Mucosa of descending colon (tissue), 3 donors: ENCODE measurements around the gene PRKAR1B. TPM values are rescaled to one million over a fixed set of nuclear protein-coding genes. Genes with fewer than 3 reads are reported as not detected.

ENCODE experiments used
- ATAC-seq: fragments of 200-7000 bp; cut with Tn5 transposase; one replicate; pipeline ENCODE4 v1.9.1; 2020; ENCODE audit warnings: mild to moderate bottlenecking, moderate library complexity
- DNase-seq, 3 donors: peaks; one replicate each; pipeline ENCODE4 v3.0.0-alpha.2; 2020
- H3K36me3 ChIP-seq: fragments of 200-600 bp; one replicate; pipeline ENCODE4 v1.8.0; 2021; ENCODE audit warnings: low read depth, mild to moderate bottlenecking
- H3K4me1 ChIP-seq: fragments of 200-600 bp; one replicate; pipeline ENCODE4 v1.8.0; 2021; ENCODE audit warnings: low read depth, mild to moderate bottlenecking
- H3K4me3 ChIP-seq: fragments of 200-600 bp; one replicate; pipeline ENCODE4 v1.8.0; 2021; ENCODE audit warnings: mild to moderate bottlenecking
- H3K9me3 ChIP-seq: fragments of 200-600 bp; one replicate; pipeline ENCODE4 v1.8.0; 2021; ENCODE audit warnings: mild to moderate bottlenecking
- intact Hi-C, 2 donors: fragments of 100-400 bp; cut with DNase I in 1 of 2; cut with micrococcal nuclease in 1 of 2; formaldehyde crosslinking; loops; one replicate each; pipeline versions ENCODE4 v1.11.0 to v1.11.1; 2022; cut with DNase I, micrococcal nuclease
- total RNA-seq, 3 donors: library from RNA; stranded (reverse); fragmentation: NEBNext Ultra II Directional in 2 of 3; extraction: Animal tissue kit (Norgen Biotek cat#: 25700) in 2 of 3; gene quantifications; one replicate each; pipeline versions ENCODE4 v1.2.1 to v1.2.4, GENCODE V29; 2021 to 2023
- TF ChIP-seq, protein P1 (sequence below): fragments of 200-600 bp; IDR thresholded peaks from one replicate; pipeline ENCODE4 v1.8.0; 2022; ENCODE audit warnings: antibody characterized with exemption, mild to moderate bottlenecking
- donor health status: DM: no; HTN: no; CAD: no; lungs with moderate emphysema.
- donor health status: DM: no; HTN: no; CAD: no.
- donor health status: DM: no; HTN: yes; CAD: no.

PRKAR1B gene
- total RNA-seq, 3 donors from 2014 or later = 10.1 to 24.5 (median 24.4) TPM

DNA sequence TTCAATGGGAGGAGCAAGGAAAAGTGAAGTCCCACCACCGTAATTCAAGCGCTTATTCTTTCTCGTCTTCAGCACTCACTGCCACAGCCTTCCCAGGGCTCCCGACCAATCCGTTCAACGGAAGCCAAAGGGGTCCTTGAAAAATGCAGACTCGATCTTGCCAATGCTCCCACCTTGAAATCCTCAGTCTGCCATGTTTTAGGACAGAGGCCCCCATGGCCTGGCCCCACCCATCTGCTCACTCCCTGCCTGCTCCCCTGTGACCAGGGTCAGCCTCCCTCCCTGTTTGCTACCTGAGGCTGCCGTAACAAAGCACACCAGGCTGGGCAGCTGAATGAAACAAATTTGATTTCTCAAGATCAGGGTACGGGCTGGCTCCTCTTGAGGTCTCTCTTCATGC lies 3.5 kb downstream of the PRKAR1B start:
- TF ChIP-seq, protein P1, sequence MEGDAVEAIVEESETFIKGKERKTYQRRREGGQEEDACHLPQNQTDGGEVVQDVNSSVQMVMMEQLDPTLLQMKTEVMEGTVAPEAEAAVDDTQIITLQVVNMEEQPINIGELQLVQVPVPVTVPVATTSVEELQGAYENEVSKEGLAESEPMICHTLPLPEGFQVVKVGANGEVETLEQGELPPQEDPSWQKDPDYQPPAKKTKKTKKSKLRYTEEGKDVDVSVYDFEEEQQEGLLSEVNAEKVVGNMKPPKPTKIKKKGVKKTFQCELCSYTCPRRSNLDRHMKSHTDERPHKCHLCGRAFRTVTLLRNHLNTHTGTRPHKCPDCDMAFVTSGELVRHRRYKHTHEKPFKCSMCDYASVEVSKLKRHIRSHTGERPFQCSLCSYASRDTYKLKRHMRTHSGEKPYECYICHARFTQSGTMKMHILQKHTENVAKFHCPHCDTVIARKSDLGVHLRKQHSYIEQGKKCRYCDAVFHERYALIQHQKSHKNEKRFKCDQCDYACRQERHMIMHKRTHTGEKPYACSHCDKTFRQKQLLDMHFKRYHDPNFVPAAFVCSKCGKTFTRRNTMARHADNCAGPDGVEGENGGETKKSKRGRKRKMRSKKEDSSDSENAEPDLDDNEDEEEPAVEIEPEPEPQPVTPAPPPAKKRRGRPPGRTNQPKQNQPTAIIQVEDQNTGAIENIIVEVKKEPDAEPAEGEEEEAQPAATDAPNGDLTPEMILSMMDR = no peak
- no peaks in the 10 kb centered on the region for H3K9me3 ChIP-seq
- DNase-seq (no peak), ATAC-seq (no peak)
- H3K4me1 ChIP-seq = peaks cover 13% of the 10 kb centered on the region
- H3K4me3 ChIP-seq = no peak overlapping the region
- intact Hi-C loops = no loop called here
- H3K36me3 ChIP-seq = no peaks in the 10 kb centered on the region

DNA sequence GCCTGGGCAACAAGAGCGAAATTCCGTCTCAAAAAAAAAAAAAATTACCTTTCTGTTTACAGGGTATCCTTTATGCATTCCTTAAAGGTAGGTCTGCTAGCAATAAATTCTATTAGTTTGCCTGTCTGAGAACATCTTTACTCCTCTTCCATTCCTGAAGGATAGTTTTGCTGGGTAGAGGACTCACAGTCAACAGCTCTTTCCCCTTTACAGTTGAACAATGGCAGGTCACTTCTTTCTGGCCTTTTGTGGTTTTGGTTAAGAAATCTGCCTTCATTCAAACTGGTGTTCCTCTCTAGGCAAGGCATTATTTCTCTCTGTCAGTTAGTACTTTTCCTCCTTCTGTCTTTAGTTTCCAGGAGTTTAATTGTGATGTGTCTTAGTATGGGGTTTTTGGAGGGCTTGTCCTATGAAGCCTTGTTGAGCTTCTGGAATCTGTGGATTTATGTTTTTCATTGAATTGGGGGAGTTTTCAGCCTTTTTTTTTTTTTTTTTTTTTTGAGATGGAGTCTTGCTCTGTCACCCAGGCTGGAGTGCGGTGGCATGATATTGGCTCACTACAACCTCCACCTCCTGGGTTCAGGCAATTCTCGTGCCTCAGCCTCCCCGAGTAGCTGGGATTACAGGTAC lies 5.3 kb downstream of the PRKAR1B start:
- intact Hi-C loops = no loop called here
- DNase-seq = no peak
- Histone ChIP-seq H3K36me3 (no peaks in the 10 kb centered on the region), H3K4me3 (no peak overlapping the region), H3K9me3 (no peaks in the 10 kb centered on the region), H3K4me1 (peaks cover 4% of the 10 kb centered on the region)
- TF ChIP-seq, protein P1 = no peak
- ATAC-seq = no peak

DNA sequence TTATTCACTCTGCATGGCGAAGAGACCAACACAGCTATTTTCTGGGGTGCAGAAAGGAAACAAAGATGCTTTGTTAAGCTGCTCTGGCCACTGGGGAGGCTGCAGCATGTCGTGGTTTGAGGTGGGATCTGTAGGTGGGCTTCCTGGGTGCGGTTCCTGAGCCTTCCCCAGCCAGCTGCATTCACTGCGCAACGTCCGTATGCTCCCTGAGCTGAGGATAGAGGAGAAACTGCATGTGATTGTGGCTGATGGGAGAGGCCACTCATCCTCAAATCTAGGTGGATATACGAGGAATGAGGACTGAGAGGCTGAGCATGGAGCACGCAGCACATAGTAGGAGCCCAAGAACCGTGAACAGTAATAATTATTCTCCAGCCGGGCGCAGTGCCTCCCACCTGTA lies 10.4 kb downstream of the PRKAR1B start:
- intact Hi-C loops = no loop called here
- Histone ChIP-seq H3K4me1 (no peaks in the 10 kb centered on the region), H3K36me3 (no peaks in the 10 kb centered on the region), H3K9me3 (no peaks in the 10 kb centered on the region), H3K4me3 (no peak overlapping the region)
- TF ChIP-seq, protein P1 = no peak
- DNase-seq (no peak), ATAC-seq (no peak)

DNA sequence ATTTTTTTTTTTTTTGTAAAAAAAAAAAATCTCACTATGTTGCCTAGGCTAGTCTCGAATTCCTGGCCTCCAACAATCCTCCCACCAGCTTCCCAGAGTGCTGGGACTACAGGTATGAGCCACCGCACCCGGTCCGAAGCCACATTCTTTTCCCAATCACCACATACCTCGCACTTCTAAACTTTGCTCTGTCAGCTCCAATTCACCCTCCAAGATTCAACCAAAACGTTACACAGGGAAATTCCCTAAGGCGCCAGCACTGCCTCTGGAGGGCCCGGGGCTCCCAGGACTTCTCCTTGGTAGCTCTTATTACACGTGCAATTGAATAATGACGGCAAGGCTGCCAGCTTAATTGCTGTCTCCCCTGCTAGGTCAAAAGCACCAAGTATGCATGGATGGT lies 10.9 kb downstream of the PRKAR1B start:
- Histone ChIP-seq H3K4me1 (no peaks in the 10 kb centered on the region), H3K9me3 (no peaks in the 10 kb centered on the region), H3K4me3 (no peak overlapping the region), H3K36me3 (no peaks in the 10 kb centered on the region)
- TF ChIP-seq, protein P1 = no peak
- no peak for DNase-seq
- intact Hi-C loops = no loop called here
- ATAC-seq = no peak

DNA sequence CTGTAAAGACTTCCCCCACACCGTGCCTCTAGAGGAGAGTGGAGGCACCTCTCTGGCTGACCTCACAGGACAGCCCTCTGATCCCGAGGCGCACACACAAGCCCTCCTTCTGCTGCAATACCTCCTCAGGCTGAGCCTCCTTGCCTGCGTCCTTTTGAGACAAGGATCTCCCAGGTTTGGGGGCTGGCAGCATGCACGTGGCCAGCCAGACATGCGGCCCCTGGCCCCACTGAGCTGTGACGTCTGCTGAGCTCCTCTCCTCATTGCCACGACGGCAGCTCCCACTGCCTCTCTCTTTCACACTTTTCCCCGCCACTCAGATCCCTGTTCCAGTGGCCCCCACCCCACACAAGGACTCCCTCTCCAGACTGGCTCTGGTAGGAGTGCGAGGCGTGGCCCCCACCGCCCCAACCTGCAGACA lies 12.8 kb downstream of the PRKAR1B start:
- TF ChIP-seq, protein P1 = no peak
- no peak overlapping the region for H3K4me3 ChIP-seq
- ATAC-seq = no peak
- no peak for DNase-seq
- intact Hi-C loops = no loop called here
- H3K9me3 ChIP-seq = no peaks in the 10 kb centered on the region
- H3K36me3 ChIP-seq = no peaks in the 10 kb centered on the region
- H3K4me1 ChIP-seq = no peaks in the 10 kb centered on the region
